NOMO-1 treated with dmso at 0.1 percent for 144 hours (cell line): ENCODE results near the gene HUS1.
A peak's percentile ranks its signal among the peaks of the same experiment; 100 is the strongest.
"Not testable (repeated sequence)": the region's sequence is repeated elsewhere in the genome, so short reads cannot be mapped to it uniquely, and the experiment has no call there.

Experiments used
- DNase-seq: peaks from one replicate; lab custom pipeline; 2025; ENCODE audit not compliant: unreplicated experiment; lab: John Stamatoyannopoulos, UW

HUS1 gene

GRCh38 chr7:47979145-47979831 lies at the start of gene HUS1:
Gene HUS1 (minus strand): TSS chr7:47979615. CDS start chr7:47979519, 96 bp downstream.
- DNase-seq: peak; percentile 91

GRCh38 chr7:48028938-48029337 lies 49.5 kb upstream of the HUS1 start, which contains the start of gene SUN3:
Gene SUN3 (minus strand): TSS chr7:48029107. CDS start chr7:48028938, 169 bp downstream.
- DNase-seq: no peak

DNA sequence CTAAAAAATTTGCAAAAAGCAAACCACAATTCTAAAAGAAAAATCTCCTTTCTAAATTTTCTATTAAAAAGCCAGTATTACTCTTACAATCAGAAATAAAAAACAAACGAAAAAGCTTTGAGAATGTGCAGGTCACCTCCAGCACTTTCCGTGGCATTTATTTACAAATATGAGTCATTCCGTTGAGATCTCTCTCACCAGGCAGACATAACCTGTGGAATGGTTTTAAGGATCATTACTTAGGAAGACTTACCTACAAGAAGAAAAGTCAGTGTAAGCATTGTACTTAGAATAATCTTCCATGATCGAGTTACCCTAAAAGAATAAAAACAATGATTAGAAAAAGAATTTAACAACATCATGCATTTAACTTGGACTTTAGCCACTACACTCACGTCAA lies 46.2 kb upstream of the HUS1 start:
- DNase-seq: no peak

GRCh38 chr7:48017674-48018073 lies 38.3 kb upstream of the HUS1 start:
- no peak for DNase-seq

DNA sequence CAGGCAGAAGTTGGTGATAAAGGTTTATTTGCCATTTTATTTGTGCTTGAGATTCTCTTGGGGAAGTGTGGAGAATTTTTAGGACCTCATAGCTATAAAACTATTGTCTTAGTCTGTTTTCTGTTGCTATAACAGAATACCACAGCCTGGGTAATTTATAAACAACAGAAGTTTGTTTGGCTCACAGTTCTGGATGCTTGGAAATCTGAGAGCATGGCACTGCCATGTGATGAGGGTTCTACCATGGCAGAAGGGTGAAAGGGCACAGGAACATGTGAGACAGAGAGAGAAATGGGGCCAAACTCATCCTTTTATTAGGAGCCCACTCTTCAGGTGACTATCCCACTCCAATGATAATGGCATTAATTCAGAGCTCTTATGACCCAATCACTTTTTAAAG lies 37.2 kb upstream of the HUS1 start:
- no peak for DNase-seq

DNA sequence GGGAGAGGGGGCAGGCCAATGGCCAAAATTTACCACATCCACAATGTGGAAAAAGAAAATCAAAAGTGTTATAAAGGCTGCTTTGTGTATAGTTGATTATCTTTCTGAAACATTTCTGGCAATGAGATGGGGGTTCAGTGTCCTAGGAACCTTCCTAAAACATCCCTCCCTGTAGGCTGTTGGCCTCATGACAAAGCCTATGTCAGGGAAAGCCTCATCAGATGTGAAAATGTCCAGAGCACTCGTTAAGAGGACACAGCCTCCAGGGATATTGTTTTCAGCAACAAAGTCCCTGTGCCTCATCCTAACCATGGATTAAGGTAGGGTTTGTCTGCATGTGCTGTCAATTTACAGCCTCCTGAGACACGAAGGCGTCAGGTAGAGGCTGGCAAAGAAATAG lies 32.5 kb upstream of the HUS1 start:
- no peak for DNase-seq

DNA sequence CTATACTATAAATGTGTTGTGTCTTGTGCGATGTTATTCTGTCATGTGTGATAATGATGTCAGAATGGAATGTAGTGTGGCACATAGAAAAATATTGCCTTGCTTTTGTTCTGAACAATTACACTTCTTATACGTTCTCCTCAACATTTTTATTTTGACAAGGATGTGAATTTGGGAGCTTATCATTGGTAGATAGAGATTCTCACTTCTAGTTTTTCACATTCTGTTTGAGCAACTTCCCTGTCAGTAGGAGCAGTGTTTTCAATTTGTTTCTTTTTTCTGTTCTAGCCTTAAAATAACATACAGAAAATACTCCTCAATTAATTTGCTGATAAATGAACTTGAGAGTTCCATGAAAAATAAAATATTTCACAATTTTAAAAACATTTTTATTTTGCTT lies 31.9 kb upstream of the HUS1 start:
- DNase-seq: no peak

DNA sequence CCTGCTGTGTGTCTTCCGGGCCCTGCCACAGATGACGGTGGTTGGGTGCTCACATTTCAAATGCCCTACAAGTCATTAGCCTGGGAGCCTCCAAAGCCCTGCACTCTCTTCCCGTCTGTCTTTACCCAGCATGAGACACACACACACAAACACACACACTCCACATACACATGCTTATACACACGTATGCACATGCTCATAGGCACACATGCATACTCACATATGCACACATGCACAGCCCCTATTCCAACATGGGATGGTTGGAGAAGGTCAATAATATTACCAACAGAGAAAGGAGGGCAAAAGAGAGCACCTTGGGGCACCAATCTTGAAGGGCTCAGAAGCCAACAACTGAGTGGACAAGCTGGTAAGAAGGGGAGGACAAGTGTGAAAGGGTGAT lies 30.5 kb upstream of the HUS1 start:
- DNase-seq: no peak

GRCh38 chr7:48009257-48009656 lies 29.8 kb upstream of the HUS1 start:
- DNase-seq: no peak

DNA sequence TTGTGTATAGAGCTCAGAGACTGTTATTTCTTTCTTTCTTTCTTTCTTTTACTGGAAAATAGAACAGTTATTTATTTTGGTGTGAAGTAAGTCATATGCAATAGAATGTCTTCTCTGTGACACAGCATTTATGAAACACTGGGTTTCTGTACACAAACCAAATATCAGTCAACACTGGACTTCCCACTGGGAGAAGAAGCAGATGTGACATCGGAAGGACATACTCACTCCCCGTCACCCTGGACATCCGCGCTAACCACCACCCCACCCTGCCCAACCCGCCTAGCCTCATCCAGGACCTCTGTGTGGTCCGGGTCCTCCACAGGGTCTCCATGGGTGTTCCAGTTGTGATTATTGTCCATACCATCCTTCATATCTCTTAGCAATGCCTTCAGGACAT lies 27.5 kb upstream of the HUS1 start:
- no peak for DNase-seq

DNA sequence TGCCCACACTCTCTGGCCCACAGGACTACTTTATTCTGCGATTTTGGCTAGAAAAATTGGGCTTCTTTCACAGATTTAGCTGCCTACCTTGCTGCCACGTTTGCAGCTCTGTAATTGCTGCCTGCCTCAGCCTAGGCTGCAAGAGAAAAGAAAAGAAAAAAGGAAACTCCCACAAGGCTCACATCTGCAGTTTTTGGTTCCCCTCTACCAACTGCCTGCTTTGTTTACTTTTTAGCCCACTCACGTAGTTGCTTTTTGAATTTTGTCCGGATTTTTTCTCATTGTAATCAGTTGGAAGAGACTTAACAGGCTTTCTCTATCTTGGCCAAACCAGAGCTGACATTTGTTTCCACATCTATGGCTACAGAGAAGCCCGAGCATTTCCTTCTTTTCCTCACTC lies 25.2 kb upstream of the HUS1 start:
- DNase-seq: no peak

DNA sequence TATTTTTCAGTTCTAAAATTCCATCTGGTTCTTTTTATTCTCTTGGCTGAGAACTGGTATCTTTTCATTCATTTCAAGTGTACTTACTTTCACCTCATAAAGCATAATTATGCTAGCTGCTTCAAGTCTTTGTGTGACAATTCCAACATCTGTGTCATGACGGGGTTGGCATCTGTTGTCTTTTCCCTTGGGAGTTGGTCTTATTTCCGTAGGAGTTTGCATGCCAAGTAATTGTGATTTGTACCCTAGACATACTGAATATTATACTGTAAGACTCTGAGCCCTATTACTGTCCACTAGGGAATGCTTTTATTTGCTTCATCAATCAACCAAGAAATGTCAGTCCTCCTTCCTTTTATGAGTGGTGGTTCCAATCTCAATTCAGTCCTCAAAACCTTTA lies 24.6 kb upstream of the HUS1 start:
- DNase-seq: no peak

DNA sequence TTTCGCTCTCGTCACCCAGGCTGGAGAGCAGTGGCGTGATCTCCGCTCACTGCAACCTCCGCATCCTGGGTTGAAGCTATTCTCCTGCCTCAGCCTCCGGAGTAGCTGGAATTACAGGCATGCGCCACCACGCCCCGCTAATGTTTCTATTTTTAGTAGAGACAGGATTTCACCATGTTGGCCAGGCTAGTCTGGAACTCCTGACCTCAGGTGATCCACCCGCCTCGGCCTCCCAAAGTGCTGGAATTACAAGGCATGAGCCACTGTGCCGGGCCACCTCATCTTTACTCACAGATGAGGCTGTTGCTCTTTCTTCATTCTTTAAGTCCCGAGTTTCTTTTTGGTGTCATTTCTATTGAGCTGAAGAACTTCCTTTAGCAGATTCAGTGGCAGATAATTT lies 20.7 kb upstream of the HUS1 start:
- not testable (repeated sequence) for DNase-seq

- DNase-seq: no peak
Observed at GRCh38 chr7:47999413-47999812, 20.0 kb upstream of the HUS1 start.

GRCh38 chr7:47992446-47992845 lies 13.0 kb upstream of the HUS1 start:
- no peak for DNase-seq

DNA sequence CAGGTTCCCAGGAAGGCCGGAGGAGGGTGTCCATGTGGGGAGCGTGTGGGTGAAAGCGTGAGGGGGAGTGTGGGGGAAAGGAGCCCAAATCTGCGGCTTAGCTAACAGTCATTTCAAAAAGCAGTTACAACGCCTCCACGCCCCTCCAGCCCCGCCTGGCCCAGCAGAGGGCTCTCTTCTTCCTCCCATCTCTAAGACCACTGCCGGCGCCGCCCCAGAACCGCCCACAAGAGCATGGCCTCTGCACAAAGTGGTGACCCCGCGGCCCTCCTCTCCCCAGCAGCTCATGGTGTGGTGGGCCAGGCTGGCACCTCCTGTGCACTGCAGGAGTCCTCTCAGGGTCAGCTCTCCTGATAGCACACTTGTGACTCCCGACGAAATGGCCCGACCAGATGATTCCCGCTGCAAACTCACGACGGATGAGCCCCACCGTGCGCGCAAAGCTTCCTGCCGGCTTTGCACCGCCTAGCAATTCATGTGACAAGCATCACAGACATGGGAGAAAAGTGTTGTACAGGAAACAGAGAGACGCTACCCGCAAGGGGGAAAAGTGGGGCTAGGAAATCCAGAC lies 12.4 kb upstream of the HUS1 start:
- peak; percentile 82 for DNase-seq

GRCh38 chr7:47991270-47991669 lies 11.9 kb upstream of the HUS1 start:
- DNase-seq: no peak

DNA sequence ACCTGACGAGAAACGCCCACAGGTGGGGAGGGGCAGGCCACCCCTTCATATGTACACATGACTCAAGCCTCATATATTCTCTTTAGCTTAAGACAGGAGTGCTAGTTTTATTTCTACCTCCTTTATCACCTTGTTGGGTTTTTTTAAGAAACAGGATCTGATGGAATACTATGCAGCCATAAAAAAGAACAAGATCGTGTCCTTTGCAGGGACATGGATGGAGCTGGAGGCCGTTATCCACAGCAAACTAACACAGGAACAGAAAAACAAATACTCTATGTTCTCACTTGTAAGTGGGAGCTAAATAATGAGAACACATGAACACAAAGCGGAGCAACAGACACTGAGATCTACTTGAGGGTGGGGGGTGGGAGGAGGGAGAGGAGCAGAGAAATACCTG lies 11.2 kb upstream of the HUS1 start:
- no peak for DNase-seq

DNA sequence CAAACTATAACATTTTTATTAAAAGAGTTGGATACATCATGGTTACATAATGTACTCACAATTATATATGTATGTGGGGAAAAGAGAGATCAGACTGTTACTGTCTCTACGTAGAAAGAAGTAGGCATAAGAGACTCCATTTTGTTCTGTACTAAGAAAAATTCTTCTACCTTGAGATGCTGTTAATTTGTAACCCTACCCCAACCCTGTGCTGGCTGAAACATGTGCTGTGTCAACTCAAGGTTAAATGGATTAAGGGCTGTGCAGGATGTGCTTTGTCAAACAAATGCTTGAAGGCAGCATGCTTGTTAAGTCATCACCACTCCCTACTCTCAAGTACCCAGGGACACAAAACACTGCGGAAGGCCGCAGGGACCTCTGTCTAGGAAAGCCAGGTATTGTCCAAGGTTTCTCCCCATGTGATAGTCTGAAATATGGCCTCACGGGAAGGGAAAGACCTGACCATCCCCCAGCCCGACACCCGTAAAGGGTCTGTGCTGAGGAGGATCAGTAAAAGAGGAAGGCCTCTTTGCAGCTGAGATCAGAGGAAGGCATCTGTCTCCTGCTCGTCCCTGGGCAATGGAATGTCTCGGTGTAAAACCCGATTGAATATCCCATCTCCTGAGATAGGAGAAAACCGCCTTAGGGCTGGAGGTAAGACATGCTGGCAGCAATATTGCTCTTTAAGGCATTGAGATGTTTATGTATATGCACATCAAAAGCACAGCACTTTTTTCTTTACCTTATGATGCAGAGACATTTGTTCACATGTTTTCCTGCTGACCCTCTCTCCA lies 10.4 kb upstream of the HUS1 start:
- DNase-seq: not testable (repeated sequence)

DNA sequence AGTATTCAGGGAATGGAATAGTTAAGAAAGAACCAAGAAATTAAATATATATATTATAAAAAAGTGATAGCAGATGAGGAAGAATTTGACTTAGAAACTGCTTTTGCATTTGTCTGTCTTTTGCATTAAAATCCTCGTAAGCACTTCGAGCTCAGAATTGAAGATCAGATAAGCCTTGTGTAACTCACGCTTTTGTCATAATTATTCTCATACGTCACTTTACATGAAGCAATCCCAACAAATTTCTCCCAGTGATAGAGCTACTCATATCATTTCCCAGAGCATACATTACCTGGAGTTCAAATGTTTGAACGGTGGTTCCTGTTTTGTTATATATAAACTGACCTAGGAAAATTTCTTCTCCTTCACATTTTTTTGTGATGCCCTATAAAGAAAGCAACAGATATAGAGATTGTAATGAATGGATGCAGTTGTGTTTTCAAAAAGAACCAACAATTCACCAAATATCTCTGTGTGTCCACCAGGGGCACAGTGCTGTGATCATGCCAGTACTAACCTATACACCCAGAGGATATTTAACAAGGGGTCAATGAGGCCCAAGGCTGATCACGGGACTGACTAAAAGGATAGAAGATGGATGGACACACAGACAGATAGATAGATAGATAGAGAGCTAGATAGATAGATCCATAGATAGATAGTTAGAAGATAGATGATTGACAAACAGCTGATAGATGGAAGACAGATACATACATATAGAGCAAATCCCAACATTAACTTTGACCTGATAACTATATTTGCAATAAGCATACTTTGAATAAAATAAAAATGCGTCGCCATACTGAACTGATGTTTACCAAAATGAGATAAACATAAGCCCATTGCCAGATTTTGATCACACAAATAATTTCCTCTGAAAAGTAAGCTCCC lies 9.3 kb upstream of the HUS1 start:
- no peak for DNase-seq

- no peak for DNase-seq
Observed at GRCh38 chr7:47982610-47983009, 3.2 kb upstream of the HUS1 start.
